Measurements from ENCODE around the gene CDK11B. TPM values are rescaled to one million over a fixed set of nuclear protein-coding genes. Genes with fewer than 3 reads are reported as not detected.
A peak's percentile ranks its signal among the peaks of the same experiment; 100 is the strongest.

The CDK11B gene
- total RNA-seq, 1 experiment from 2014 or later, result 30.1 TPM

DNA sequence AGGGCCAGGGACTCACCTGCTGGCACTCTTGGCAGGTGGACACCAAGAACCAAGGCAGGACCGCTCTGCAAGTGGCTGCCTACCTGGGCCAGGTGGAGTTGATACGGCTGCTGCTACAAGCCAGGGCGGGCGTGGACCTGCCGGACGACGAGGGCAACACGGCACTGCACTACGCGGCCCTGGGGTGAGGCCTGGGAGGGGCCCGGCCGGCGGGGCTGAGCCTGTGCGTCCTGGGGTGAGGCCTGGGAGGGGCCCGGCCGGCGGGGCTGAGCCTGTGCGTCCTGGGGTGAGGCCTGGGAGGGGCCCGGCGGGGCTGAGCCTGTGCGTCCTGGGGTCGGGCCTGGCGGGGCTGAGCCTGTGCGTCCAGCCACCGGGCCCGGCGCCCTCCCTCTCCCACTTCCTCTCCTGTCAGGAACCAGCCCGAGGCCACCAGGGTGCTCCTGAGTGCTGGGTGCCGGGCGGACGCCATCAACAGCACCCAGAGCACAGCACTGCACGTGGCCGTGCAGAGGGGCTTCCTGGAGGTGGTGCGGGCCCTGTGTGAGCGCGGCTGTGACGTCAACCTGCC, 31.5 kb downstream of the CDK11B start:
- peaks cover 0 to 2% (median 0%) of the 10 kb centered on the region in 3 experiments; a peak in 1 of 7 replicates for H3K36me3 Mint-ChIP-seq (ENCODE audit: insufficient read depth in 1 of 3, low read depth in 3 of 3)
- no peak overlapping the region; the same call in 1 of the 2 replicates for H3K14ac ChIP-seq (ENCODE audit: insufficient read depth, low read length)
- WGBS (ENCODE audit: extremely low coverage, insufficient read length, low lambda C conversion rate), result no CpG with 5 or more reads among the region's 37 CpGs

More for the DNA sequence above, 31.5 kb downstream of the CDK11B start:
- Histone ChIP-seq H2AFZ (ENCODE audit: low read length) (no peak overlapping the region), H2AK5ac (ENCODE audit: insufficient read length, low read length) (no peak overlapping the region), H3K4ac (ENCODE audit: low read depth, low read length) (no peak overlapping the region), H2BK12ac (ENCODE audit: insufficient read length, low read depth, low read length) (no peak overlapping the region), H3K79me1 (ENCODE audit: insufficient read depth, low read depth, low read length, poor library complexity, severe bottlenecking) (no peaks in the 10 kb centered on the region), H2BK120ac (ENCODE audit: low read depth, low read length, poor library complexity, severe bottlenecking) (no peak overlapping the region), H3K27me3 (ENCODE audit: insufficient read depth, low read length) (no peaks in the 10 kb centered on the region; the same call in 1 of the 2 replicates), H3K79me2 (ENCODE audit: insufficient read depth, low read length) (no peaks in the 10 kb centered on the region), H3K23me2 (ENCODE audit: insufficient read length, low read depth, low read length, poor library complexity, severe bottlenecking) (peaks cover 7% of the 10 kb centered on the region), H4K91ac (ENCODE audit: insufficient read length, low read depth, low read length) (no peak overlapping the region), H3K23ac (ENCODE audit: insufficient read length, low read depth, low read length) (no peak overlapping the region), H4K5ac (ENCODE audit: insufficient read length, low read depth, low read length) (no peak overlapping the region), H3K9me3 (ENCODE audit: control insufficient read depth, low read depth, low read length) (no peaks in the 10 kb centered on the region), H3T11ph (ENCODE audit: low read length) (no peak overlapping the region), H3K18ac (ENCODE audit: insufficient read length, low read depth, low read length) (no peak overlapping the region), H2BK5ac (ENCODE audit: insufficient read length, low read length) (no peak overlapping the region), H2BK15ac (ENCODE audit: low read depth, low read length) (no peak overlapping the region), H3K56ac (ENCODE audit: insufficient read length, low read depth, low read length) (no peak overlapping the region), H4K8ac (replicated peaks; ENCODE audit: insufficient read length, low read depth, low read length) (no peak overlapping the region), H3K4me1 (ENCODE audit: insufficient read depth, low read length) (no peaks in the 10 kb centered on the region), H3K9ac (ENCODE audit: extremely low read depth, insufficient read length, low read length) (no peak overlapping the region), H2BK20ac (ENCODE audit: low read depth, low read length, poor library complexity, severe bottlenecking) (no peak overlapping the region), H3K4me2 (ENCODE audit: insufficient read depth, insufficient read length, low read length) (no peak overlapping the region), H3K27ac (ENCODE audit: insufficient read length, low read depth, low read length) (no peak overlapping the region), H4K20me1 (ENCODE audit: control insufficient read depth, insufficient read depth, insufficient read length) (no peaks in the 10 kb centered on the region)
- Mint-ChIP-seq H3K4me3 (no peak overlapping the region), H3K27ac (no peak overlapping the region), H3K9me3 (no peaks in the 10 kb centered on the region), H3K4me1 (peaks cover 2% of the 10 kb centered on the region in 2 experiments; a peak in 2 of 4 replicates), H3K27me3 (ENCODE audit: low read depth) (peaks cover 11% of the 10 kb centered on the region)
- DNase-seq, result peak; percentile 30
- TF ChIP-seq, protein P1, sequence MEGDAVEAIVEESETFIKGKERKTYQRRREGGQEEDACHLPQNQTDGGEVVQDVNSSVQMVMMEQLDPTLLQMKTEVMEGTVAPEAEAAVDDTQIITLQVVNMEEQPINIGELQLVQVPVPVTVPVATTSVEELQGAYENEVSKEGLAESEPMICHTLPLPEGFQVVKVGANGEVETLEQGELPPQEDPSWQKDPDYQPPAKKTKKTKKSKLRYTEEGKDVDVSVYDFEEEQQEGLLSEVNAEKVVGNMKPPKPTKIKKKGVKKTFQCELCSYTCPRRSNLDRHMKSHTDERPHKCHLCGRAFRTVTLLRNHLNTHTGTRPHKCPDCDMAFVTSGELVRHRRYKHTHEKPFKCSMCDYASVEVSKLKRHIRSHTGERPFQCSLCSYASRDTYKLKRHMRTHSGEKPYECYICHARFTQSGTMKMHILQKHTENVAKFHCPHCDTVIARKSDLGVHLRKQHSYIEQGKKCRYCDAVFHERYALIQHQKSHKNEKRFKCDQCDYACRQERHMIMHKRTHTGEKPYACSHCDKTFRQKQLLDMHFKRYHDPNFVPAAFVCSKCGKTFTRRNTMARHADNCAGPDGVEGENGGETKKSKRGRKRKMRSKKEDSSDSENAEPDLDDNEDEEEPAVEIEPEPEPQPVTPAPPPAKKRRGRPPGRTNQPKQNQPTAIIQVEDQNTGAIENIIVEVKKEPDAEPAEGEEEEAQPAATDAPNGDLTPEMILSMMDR (conservative IDR thresholded peaks at IDR 0.05), result no peak

All from H9 (cell line).